ENCODE data around the gene VCAN. TPM values are rescaled to one million over a fixed set of nuclear protein-coding genes. Genes with fewer than 3 reads are reported as not detected.

The VCAN gene
- total and polyA plus RNA-seq, 2 of the 8 experiments (the other 6 are each of a cell fraction or from before 2014, with no cell fraction given): 146 to 404 TPM

GRCh38 chr5:83549674-83550073 lies 78.1 kb downstream of the VCAN start:
- no peak overlapping the region for H4K8ac ChIP-seq (ENCODE audit: extremely low read depth, insufficient read depth, low read length)
- H3K9ac ChIP-seq (replicated peaks in 1 of 4; ENCODE audit: extremely low read depth in 1 of 4, low read depth in 3 of 4, low read length in 3 of 4): no peak overlapping the region
- H3K4me1 ChIP-seq (replicated peaks in 1 of 4; ENCODE audit: control insufficient read depth in 3 of 4, insufficient read depth in 4 of 4, low read length in 3 of 4): no peaks in the 10 kb centered on the region
- H2BK5ac ChIP-seq (ENCODE audit: low read depth, low read length): no peak overlapping the region
- no peak overlapping the region for H2AK5ac ChIP-seq (ENCODE audit: low read depth, low read length)
- H2BK12ac ChIP-seq (ENCODE audit: low read depth, low read length): no peak overlapping the region
- H4K20me1 ChIP-seq (replicated peaks in 1 of 2; ENCODE audit: control insufficient read depth in 1 of 2, insufficient read depth in 2 of 2, low read length in 2 of 2): peaks cover 0 to 3% of the 10 kb centered on the region in 2 experiments
- no peaks in the 10 kb centered on the region; the same call in 1 of the 2 replicates for H3K79me1 ChIP-seq (ENCODE audit: low read depth, low read length)
- H2BK120ac ChIP-seq (replicated peaks; ENCODE audit: low read depth, low read length): no peak overlapping the region
- H3K79me2 ChIP-seq (ENCODE audit: control insufficient read depth in 1 of 2, insufficient read depth in 2 of 2, low read length in 2 of 2): no peaks in the 10 kb centered on the region
- H3K27me3 ChIP-seq (replicated peaks in 1 of 4; ENCODE audit: control insufficient read depth in 3 of 4, extremely low read depth in 1 of 4, insufficient read depth in 3 of 4, low read length in 3 of 4): no peaks in the 10 kb centered on the region
- H3K23ac ChIP-seq (ENCODE audit: insufficient read length): no peak overlapping the region
- DNase-seq (ENCODE audit: low read depth in 1 of 2, low spot score in 2 of 2) (no peak), FAIRE-seq (no peak)
- H3K4me2 ChIP-seq (ENCODE audit: insufficient read depth in 1 of 2, low read depth in 2 of 2, low read length in 2 of 2): no peak overlapping the region
- no peak for TF ChIP-seq NANOG (IDR thresholded peaks at IDR 0.05; ENCODE audit: insufficient read depth, low read depth, low read length, poor library complexity, severe bottlenecking)
- TF ChIP-seq KDM4A (IDR thresholded peaks at IDR 0.05; ENCODE audit: low read depth, low read length, severe bottlenecking): no peak
- TF ChIP-seq GTF2F1 (IDR thresholded peaks at IDR 0.05; ENCODE audit: borderline replicate concordance, low read depth, low read length): no peak
- TF ChIP-seq BRCA1 (IDR thresholded peaks at IDR 0.05; ENCODE audit: low read depth, low read length): no peak
- TF ChIP-seq TBP (IDR thresholded peaks at IDR 0.05; ENCODE audit: low read depth, low read length): no peak
- no peak for TF ChIP-seq GABPA (IDR thresholded peaks at IDR 0.05; ENCODE audit: borderline replicate concordance, insufficient read depth, low read length)
- TF ChIP-seq CBX8 (IDR thresholded peaks at IDR 0.05; ENCODE audit: borderline replicate concordance, low read depth, low read length): no peak
- no peak for TF ChIP-seq SP4 (IDR thresholded peaks at IDR 0.05; ENCODE audit: low read length)
- no peak for TF ChIP-seq POU5F1 (IDR thresholded peaks at IDR 0.05; ENCODE audit: low read depth, low read length)
- no peak for TF ChIP-seq TCF12 (IDR thresholded peaks at IDR 0.05; ENCODE audit: low read depth, low read length)
- H3K14ac ChIP-seq (ENCODE audit: insufficient read length): no peak overlapping the region
- H3K27ac ChIP-seq (ENCODE audit: low read depth, low read length): no peak overlapping the region
- no peak overlapping the region for H2BK20ac ChIP-seq (ENCODE audit: low read length)
- H3K36me3 ChIP-seq (ENCODE audit: control insufficient read depth in 2 of 4, insufficient read depth in 4 of 4, low read length in 3 of 4): peaks cover 4 to 76% (median 49%) of the 10 kb centered on the region in 4 experiments; a peak in 7 of 8 replicates
- CTCF ChIA-PET (ENCODE audit: partially characterized antibody): interaction anchor here (0.7 to 1.2 kb wide), 3 partner anchors 12 to 297 kb away, joined by 3 read pairs; no protein-coding TSS in a partner anchor
- H3K56ac ChIP-seq (replicated peaks; ENCODE audit: insufficient read length, low read depth, low read length): no peak overlapping the region
- no peak overlapping the region for H2BK15ac ChIP-seq (ENCODE audit: low read length)
- 92% methylated on average over 5 of the region's 5 CpGs; no CpG with 5 or more reads in 1 of the 2 experiments for WGBS, 2 experiments (ENCODE audit: extremely low coverage in 1 of 2, insufficient coverage in 1 of 2, insufficient read length in 1 of 2, insufficient replicate concordance in 2 of 2, low coverage in 1 of 2, low lambda C conversion rate in 2 of 2, missing lambda C conversion rate in 1 of 2)
- no peaks in the 10 kb centered on the region for H3K23me2 ChIP-seq (ENCODE audit: low read depth, low read length)
- H4K91ac ChIP-seq (replicated peaks; ENCODE audit: insufficient read length, low read length): no peak overlapping the region
- no peak overlapping the region for H3K4me3 ChIP-seq (ENCODE audit: extremely low read depth in 1 of 4, insufficient read depth in 2 of 4, low read depth in 3 of 4, low read length in 4 of 4)
- no peak overlapping the region for H4K5ac ChIP-seq (ENCODE audit: insufficient read length, low read depth, low read length)
- no peak overlapping the region for H3K18ac ChIP-seq (ENCODE audit: extremely low read depth, low read length)
- H3K4ac ChIP-seq (replicated peaks; ENCODE audit: insufficient read length, low read depth, low read length): no peak overlapping the region
- POLR2A ChIA-PET (ENCODE audit: partially characterized antibody): no interaction called here
- H2AFZ ChIP-seq (ENCODE audit: low read length): no peak overlapping the region
- H3K9me3 ChIP-seq (ENCODE audit: insufficient read depth in 2 of 2, low read depth in 1 of 2, low read length in 1 of 2): no peaks in the 10 kb centered on the region

All from H1 (cell line).